Epithelial cell of prostate (primary cell): ENCODE measurements around the gene NTN3.
A peak's percentile ranks its signal among the peaks of the same experiment; 100 is the strongest.
"Not testable (repeated sequence)": the region's sequence is repeated elsewhere in the genome, so short reads cannot be mapped to it uniquely, and the experiment has no call there.

Source experiments
- DNase-seq: peaks from one replicate; pipeline ENCODE4 v3.0.0-alpha.2; 2011; ENCODE audit warnings: low read depth, low spot score
- H3K27ac ChIP-seq: fragments of 450-650 bp; 2 replicates; pipeline ENCODE4 v1.5.1; 2017; ENCODE audit warnings: mild to moderate bottlenecking

Gene NTN3

GRCh38 chr16:2439598-2439997, 31.5 kb upstream of the NTN3 start:
- DNase-seq = no peak
- H3K27ac ChIP-seq = no peak overlapping the region

GRCh38 chr16:2441143-2441804, 29.8 kb upstream of the NTN3 start:
- H3K27ac ChIP-seq = not testable (repeated sequence)

DNA sequence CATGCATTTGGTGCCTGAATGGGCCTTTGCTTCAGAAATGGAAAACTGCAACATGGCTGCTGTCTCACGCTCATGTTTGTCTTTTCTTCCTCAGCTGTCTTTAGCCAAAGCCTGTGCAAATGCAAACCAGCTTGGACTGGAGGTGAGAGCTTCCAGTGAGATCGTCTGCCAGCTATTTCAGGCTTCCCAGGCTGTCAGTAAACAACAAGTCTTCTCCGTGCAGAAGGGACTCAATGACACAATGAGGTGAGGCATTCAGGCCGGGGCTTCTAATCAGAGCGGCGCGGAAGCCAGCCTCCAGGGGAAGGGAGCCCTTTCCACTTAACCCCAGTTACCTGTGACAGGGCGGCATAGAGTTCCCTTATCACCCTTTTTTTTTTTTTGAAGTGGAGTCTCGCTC, 27.5 kb upstream of the NTN3 start:
- DNase-seq = no peak
- H3K27ac ChIP-seq = no peak overlapping the region

More at GRCh38 chr16:2441143-2441804, 29.8 kb upstream of the NTN3 start:
- DNase-seq = not testable (repeated sequence)

DNA sequence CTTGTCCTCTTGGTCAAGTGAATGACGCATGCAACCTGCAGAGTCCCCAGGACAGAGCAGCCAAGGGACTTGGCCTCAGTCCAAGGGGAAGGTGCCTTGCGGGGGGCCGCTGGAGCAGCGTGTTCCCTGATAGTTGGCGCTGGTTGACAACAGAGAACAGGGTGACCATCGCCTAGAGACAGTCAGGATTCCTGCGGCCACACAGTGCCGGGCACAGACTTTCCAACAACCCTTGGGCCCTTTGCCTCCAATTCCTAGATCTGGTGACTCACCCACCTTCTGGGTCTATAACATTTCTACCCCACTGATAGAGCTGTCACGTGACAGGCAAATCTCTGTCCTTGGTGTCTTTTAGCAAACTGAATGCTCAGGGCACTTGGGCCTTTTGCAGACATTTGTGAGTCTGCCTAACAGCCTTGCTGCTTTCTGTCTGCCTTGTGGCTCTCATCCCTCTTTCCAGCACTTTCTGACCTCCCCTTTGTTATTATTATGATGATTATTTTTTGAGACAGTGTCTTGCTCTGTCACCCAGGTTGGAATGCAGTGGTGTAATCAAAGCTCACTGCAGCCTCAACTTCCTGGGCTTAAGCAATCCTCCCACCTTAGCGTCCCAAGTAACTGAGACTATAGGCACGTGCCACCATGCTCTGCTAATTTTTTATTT, 23.0 kb upstream of the NTN3 start:
- no peak overlapping the region for H3K27ac ChIP-seq
- no peak for DNase-seq

DNA sequence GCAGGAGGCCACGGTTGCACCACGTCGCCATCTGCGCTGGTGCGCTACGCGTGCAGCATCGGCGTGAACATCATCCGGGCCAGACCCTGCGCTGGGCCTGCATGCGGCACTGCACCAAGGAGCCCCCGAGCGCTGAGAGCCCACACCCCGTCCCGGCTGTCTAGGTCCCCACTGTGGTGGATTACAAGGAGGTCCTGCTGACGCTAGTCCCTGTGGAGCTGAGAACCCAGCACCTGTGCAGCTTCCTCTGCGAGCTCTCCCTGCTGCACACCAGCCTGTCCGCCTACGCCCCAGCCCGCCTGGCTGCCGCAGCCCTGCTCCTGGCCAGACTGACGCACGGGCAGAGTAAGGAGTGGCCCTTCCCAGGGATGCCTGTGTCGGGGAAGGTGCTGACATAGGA, 22.0 kb upstream of the NTN3 start:
- DNase-seq = no peak
- H3K27ac ChIP-seq = no peak overlapping the region

GRCh38 chr16:2450535-2450934, 20.6 kb upstream of the NTN3 start:
- H3K27ac ChIP-seq = no peak overlapping the region
- no peak for DNase-seq

GRCh38 chr16:2450975-2451381, 20.1 kb upstream of the NTN3 start:
- no peak for DNase-seq

DNA sequence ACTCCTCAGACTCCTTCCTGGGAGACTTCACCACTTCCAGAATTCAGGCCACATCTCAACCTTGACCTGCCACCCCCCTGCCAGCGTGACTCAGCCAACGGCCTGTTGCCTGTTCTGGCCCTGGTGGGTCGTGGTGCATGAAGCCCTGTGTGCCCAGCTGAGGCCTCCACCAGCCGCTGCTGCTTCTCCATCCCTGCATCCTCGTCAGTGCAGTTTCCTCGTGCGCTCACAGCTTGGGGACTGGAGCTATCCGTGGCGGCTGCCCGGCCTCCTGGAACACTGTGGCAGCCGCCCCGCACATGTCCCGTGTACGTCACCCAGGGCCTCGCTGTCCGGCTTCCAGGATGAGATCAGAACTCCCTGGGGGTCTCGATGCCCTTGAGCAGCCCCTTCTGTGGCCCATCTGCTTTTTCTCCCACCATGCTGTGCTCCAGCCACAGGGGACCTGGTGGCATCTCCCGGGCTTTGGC, 19.2 kb upstream of the NTN3 start:
- no peak overlapping the region for H3K27ac ChIP-seq
- DNase-seq = no peak

More at GRCh38 chr16:2450975-2451381, 20.1 kb upstream of the NTN3 start:
- H3K27ac ChIP-seq = no peak overlapping the region

- H3K27ac ChIP-seq = no peak overlapping the region
- no peak for DNase-seq
Measured at GRCh38 chr16:2452650-2453049, 18.4 kb upstream of the NTN3 start.

DNA sequence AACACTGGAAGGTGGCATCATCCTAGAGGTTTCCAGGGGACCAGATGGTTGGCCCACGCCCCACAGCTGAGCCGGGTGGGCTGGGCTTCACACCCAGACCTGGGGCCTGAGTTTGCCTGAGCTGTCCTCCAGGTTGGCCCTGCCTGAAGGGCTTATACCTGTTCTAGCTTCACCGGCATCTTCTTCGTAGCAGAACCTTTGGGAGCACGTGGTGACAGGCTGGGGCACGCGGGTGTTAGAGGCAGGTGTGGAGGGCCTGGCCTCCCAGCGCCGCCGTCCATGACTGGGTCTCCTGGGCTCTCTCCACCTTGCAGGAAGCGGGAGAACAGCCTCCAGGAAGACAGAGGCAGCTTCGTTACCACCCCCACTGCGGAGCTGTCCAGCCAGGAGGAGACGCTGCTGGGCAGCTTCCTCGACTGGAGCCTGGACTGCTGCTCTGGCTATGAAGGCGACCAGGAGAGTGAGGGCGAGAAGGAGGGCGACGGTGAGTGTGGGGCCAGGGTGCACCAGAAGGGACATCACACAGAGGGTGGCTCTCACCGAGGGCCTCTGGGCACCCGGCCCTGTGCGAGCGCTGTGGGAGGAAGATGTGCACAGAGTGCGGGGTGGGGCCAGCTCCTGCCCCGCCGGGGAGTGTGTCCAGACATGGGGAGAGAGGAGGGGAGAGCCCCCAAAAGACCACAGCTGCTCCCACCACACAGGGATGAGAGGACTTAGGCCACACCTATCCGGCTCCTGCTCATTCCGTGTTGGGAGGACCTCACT, 15.8 kb upstream of the NTN3 start:
- no peak for DNase-seq
- no peak overlapping the region for H3K27ac ChIP-seq

DNA sequence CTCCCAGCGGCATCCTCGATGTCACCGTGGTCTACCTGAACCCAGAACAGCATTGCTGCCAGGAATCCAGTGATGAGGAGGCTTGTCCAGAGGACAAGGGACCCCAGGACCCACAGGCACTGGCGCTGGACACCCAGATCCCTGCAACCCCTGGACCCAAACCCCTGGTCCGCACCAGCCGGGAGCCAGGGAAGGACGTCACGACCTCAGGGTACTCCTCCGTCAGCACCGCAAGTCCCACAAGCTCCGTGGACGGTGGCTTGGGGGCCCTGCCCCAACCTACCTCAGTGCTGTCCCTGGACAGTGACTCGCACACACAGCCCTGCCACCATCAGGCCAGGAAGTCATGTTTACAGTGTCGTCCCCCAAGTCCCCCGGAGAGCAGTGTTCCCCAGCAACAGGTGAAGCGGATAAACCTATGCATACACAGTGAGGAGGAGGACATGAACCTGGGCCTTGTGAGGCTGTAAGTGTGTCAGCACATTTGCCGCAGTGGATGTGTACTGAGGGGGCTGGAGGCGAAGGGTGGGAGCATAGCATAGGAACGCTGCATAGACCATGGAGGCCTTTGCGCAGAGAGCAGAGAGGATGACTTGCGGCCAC, 14.4 kb upstream of the NTN3 start:
- H3K27ac ChIP-seq = no peak overlapping the region
- DNase-seq = no peak

GRCh38 chr16:2457267-2457666, 13.8 kb upstream of the NTN3 start:
- no peak overlapping the region for H3K27ac ChIP-seq
- no peak for DNase-seq

GRCh38 chr16:2457946-2458345, 13.2 kb upstream of the NTN3 start:
- H3K27ac ChIP-seq = no peak overlapping the region
- no peak for DNase-seq

- no peak overlapping the region for H3K27ac ChIP-seq
Measured at GRCh38 chr16:2458887-2459646, 12.0 kb upstream of the NTN3 start.

GRCh38 chr16:2459647-2460390, 11.3 kb upstream of the NTN3 start, which contains the start of gene TEDC2:
TSS of gene TEDC2 (plus strand) at chr16:2460109. CDS start at chr16:2460145, 36 bp downstream.
- H3K27ac ChIP-seq = no peak within 1 kb of the TSS
- DNase-seq = peak; percentile 45

More at GRCh38 chr16:2458887-2459646, 12.0 kb upstream of the NTN3 start:
- no peak for DNase-seq

GRCh38 chr16:2460391-2460713, 10.7 kb upstream of the NTN3 start:
- no peak for DNase-seq
- H3K27ac ChIP-seq = no peak overlapping the region

DNA sequence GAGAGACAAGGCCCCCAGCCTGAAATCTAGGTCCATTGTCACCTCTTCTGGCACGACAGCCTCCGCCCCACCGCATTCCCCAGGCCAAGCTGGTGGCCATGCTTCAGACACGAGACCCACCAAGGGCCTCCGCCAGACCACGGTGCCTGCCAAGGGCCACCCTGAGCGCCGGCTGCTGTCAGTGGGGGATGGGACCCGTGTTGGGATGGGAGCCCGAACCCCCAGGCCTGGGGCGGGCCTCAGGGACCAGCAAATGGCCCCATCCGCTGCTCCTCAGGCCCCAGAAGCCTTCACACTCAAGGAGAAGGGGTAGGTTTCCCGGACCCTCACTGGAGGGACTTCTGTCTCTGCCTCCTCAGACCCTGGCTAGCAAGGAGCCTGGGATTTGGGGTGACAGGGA, 10.2 kb upstream of the NTN3 start:
- DNase-seq = no peak
- H3K27ac ChIP-seq = no peak overlapping the region

GRCh38 chr16:2462031-2462866, 8.8 kb upstream of the NTN3 start:
- no peak for DNase-seq
- no peak overlapping the region for H3K27ac ChIP-seq

DNA sequence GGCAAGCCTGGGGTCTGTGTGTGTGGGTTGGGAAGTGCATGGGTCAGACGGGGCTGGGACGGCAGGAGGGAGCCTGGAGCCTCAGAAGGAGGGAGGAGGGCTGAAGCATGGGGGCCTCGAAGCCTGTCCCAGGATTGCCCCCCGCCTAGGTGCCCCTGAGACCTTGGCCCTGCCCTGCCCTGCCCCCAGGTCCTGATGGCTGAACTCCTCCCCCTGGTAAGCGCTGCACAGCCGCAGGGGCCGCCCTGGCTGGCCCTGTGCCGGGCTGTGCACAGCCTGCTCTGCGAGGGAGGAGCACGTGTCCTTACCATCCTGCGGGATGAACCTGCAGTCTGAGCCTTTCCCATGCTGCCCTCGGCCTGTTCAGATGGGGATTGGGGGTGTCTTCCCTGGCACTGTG, 6.8 kb upstream of the NTN3 start:
- no peak overlapping the region for H3K27ac ChIP-seq
- DNase-seq = no peak
